Testis (tissue), 2 donors: ENCODE data around the gene UPK1A.

Source experiments
- POLR2A ChIP-seq: fragments of 450-650 bp; IDR thresholded peaks from one replicate; pipeline ENCODE4 v1.6.1; 2017; ENCODE audit warnings: antibody characterized with exemption, mild to moderate bottlenecking, moderate library complexity
- TF ChIP-seq, protein P1 (sequence below), 3 experiments: fragments of 450-650 bp in 2 of 3; fragments of 200-600 bp in 1 of 3; sonication (generic) in 1 of 3; IDR thresholded peaks; one replicate each; pipeline ENCODE4 v1.5.1; 2016 to 2019; ENCODE audit warnings: antibody characterized with exemption in 3 of 3, mild to moderate bottlenecking in 2 of 3, moderate library complexity in 1 of 3

DNA sequence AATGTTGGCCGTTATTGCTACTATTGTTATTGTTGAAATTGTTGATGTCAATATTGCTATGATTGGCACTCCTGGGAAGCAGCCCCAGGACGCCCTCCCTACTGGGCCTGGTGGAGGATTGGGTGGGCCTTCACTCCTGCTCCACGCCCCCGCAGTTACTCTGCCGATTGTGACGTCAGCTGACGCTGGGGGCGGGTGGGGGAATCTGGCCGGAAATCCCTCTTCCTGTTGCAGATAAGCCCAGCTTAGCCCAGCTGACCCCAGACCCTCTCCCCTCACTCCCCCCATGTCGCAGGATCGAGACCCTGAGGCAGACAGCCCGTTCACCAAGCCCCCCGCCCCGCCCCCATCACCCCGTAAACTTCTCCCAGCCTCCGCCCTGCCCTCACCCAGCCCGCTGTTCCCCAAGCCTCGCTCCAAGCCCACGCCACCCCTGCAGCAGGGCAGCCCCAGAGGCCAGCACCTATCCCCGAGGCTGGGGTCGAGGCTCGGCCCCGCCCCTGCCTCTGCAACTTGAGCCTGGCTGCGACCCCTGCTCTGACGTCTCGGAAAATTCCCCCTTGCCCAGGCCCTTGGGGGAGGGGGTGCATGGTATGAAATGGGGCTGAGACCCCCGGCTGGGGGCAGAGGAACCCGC, 24.7 kb upstream of the UPK1A start, which contains the start of gene ETV2:
- TF ChIP-seq, protein P1, sequence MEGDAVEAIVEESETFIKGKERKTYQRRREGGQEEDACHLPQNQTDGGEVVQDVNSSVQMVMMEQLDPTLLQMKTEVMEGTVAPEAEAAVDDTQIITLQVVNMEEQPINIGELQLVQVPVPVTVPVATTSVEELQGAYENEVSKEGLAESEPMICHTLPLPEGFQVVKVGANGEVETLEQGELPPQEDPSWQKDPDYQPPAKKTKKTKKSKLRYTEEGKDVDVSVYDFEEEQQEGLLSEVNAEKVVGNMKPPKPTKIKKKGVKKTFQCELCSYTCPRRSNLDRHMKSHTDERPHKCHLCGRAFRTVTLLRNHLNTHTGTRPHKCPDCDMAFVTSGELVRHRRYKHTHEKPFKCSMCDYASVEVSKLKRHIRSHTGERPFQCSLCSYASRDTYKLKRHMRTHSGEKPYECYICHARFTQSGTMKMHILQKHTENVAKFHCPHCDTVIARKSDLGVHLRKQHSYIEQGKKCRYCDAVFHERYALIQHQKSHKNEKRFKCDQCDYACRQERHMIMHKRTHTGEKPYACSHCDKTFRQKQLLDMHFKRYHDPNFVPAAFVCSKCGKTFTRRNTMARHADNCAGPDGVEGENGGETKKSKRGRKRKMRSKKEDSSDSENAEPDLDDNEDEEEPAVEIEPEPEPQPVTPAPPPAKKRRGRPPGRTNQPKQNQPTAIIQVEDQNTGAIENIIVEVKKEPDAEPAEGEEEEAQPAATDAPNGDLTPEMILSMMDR (IDR thresholded peaks at IDR 0.05), result no peak
- TF ChIP-seq POLR2A, result no peak
